HepG2 (cell line): ENCODE measurements around the gene ANKRD39. TPM values are rescaled to one million over a fixed set of nuclear protein-coding genes. Genes with fewer than 3 reads are reported as not detected.

Experiments used
- AGO1 ChIP-seq: fragments of 200-400 bp; formaldehyde crosslinking; IDR thresholded peaks from 2 replicates; pipeline ENCODE4 v1.6.1; 2017; ENCODE audit warnings: mild to moderate bottlenecking, low read depth, low read length, moderate library complexity; ENCODE audit not compliant: poor library complexity, severe bottlenecking
- ASH2L ChIP-seq: fragments of 300-600, 200-600 bp; sonication (generic); IDR thresholded peaks from 2 replicates; pipeline ENCODE4 v1.7.0; 2017; ENCODE audit warnings: low read depth, mild to moderate bottlenecking, moderate library complexity, mixed read lengths, low read length; ENCODE audit not compliant: insufficient read length
- ATF5 ChIP-seq: sonication (generic); formaldehyde crosslinking; IDR thresholded peaks from 2 replicates; pipeline ENCODE4 v1.4.0; 2020; ENCODE audit warnings: mild to moderate bottlenecking, low read depth, missing genetic modification reagents
- BRCA1 ChIP-seq: sonication (generic); formaldehyde crosslinking; IDR thresholded peaks from 2 replicates; pipeline ENCODE4 v1.4.0; 2020; ENCODE audit warnings: missing genetic modification reagents
- CCAR2 ChIP-seq: fragments of 200-400 bp; formaldehyde crosslinking; optimal IDR thresholded peaks from 2 replicates; pipeline ENCODE3; 2018; ENCODE audit warnings: low read depth, mild to moderate bottlenecking, low read length, moderate library complexity
- E2F5 ChIP-seq: sonication (generic); formaldehyde crosslinking; conservative IDR thresholded peaks from 2 replicates; pipeline ENCODE4 v1.4.0; 2020; ENCODE audit warnings: missing genetic modification reagents
- GATA4 ChIP-seq: sonication (generic); IDR thresholded peaks from 2 replicates; pipeline ENCODE4 v1.6.1; 2016; ENCODE audit warnings: antibody characterized with exemption, low read depth, borderline replicate concordance
- GFI1 ChIP-seq: sonication (generic); formaldehyde crosslinking; IDR thresholded peaks from 2 replicates; pipeline ENCODE4 v1.5.0; 2020; ENCODE audit warnings: missing genetic modification reagents, mild to moderate bottlenecking, borderline replicate concordance
- HOXD1 ChIP-seq: sonication (generic); formaldehyde crosslinking; IDR thresholded peaks from 2 replicates; pipeline ENCODE4 v1.5.0; 2020; ENCODE audit warnings: missing genetic modification reagents
- KDM2A ChIP-seq: sonication (generic); formaldehyde crosslinking; IDR thresholded peaks from 2 replicates; pipeline ENCODE4 v1.4.0; 2020; ENCODE audit warnings: low read depth, missing genetic modification reagents, borderline replicate concordance
- MEIS1 ChIP-seq: sonication (generic); formaldehyde crosslinking; IDR thresholded peaks from 2 replicates; pipeline ENCODE4 v1.9.0; 2021; ENCODE audit warnings: mild to moderate bottlenecking, missing genetic modification reagents, moderate library complexity, borderline replicate concordance
- NFATC3 ChIP-seq: sonication (generic); formaldehyde crosslinking; IDR thresholded peaks from 2 replicates; pipeline ENCODE4 v1.5.1; 2020; ENCODE audit warnings: mild to moderate bottlenecking, missing genetic modification reagents
- ONECUT2 ChIP-seq: sonication (generic); formaldehyde crosslinking; IDR thresholded peaks from 2 replicates; pipeline ENCODE4 v1.4.0; 2020; ENCODE audit warnings: missing genetic modification reagents
- RCOR2 ChIP-seq: IDR thresholded peaks from 2 replicates; pipeline ENCODE4 v1.6.1; 2016; ENCODE audit warnings: missing biosample characterization, missing genetic modification reagents
- RFXAP ChIP-seq: sonication (generic); formaldehyde crosslinking; IDR thresholded peaks from 2 replicates; pipeline ENCODE4 v1.4.0; 2020; ENCODE audit warnings: missing genetic modification reagents, borderline replicate concordance
- TOE1 ChIP-seq: sonication (generic); formaldehyde crosslinking; IDR thresholded peaks from 2 replicates; pipeline ENCODE4 v1.4.0; 2020; ENCODE audit warnings: mild to moderate bottlenecking, missing genetic modification reagents
- ZKSCAN1 ChIP-seq: fragments of 150-350 bp; IDR thresholded peaks from 2 replicates; pipeline ENCODE4 v1.6.1; 2014; ENCODE audit warnings: low read length
- ZNF251 ChIP-seq: sonication (generic); formaldehyde crosslinking; IDR thresholded peaks from 2 replicates; pipeline ENCODE4 v1.9.0; 2021; ENCODE audit warnings: mild to moderate bottlenecking, missing genetic modification reagents
- ZNF619 ChIP-seq: sonication (generic); formaldehyde crosslinking; IDR thresholded peaks from 2 replicates; pipeline ENCODE4 v1.4.0; 2020; ENCODE audit warnings: mild to moderate bottlenecking, missing genetic modification reagents
- polyA plus RNA-seq, 8 experiments: library from polyadenylated mRNA; depleted of rRNA in 3 of 8; stranded (reverse) in 7 of 8; unstranded in 1 of 8; fragments of >200 nt; fragmentation: Illumina TruSeq in 4 of 8; extraction: Trizol in 4 of 8; gene quantifications; 2 replicates each; pipeline versions ENCODE4 v1.2.1 to v1.2.3, GENCODE V29; 2011 to 2016; ENCODE audit warnings: low read depth in 4 of 8, missing spikeins in 1 of 8, mixed read lengths in 1 of 8; ENCODE audit not compliant: insufficient read depth in 1 of 8
- total RNA-seq, 5 experiments: library from RNA; depleted of rRNA; stranded (reverse); fragments of >200 nt; fragmentation: Illumina TruSeq; extraction: Trizol; gene quantifications; 2 replicates each; pipeline ENCODE4 v1.2.3, GENCODE V29; 2016; ENCODE audit warnings: low read depth in 1 of 5
- TF ChIP-seq, protein P1 (sequence below): sonication (generic); formaldehyde crosslinking; conservative IDR thresholded peaks from 2 replicates; pipeline ENCODE4 v1.4.0; 2020; ENCODE audit warnings: missing genetic modification reagents
- TF ChIP-seq, protein P2 (sequence below): sonication (generic); formaldehyde crosslinking; IDR thresholded peaks from 2 replicates; pipeline ENCODE4 v1.9.0; 2021; ENCODE audit warnings: missing genetic modification reagents, borderline replicate concordance

ANKRD39 gene
- total and polyA plus RNA-seq, 2 of the 13 experiments (the other 11 are each of a cell fraction or from before 2014, with no cell fraction given), result 23.2 to 24.8 TPM

- TF ChIP-seq, protein P1, sequence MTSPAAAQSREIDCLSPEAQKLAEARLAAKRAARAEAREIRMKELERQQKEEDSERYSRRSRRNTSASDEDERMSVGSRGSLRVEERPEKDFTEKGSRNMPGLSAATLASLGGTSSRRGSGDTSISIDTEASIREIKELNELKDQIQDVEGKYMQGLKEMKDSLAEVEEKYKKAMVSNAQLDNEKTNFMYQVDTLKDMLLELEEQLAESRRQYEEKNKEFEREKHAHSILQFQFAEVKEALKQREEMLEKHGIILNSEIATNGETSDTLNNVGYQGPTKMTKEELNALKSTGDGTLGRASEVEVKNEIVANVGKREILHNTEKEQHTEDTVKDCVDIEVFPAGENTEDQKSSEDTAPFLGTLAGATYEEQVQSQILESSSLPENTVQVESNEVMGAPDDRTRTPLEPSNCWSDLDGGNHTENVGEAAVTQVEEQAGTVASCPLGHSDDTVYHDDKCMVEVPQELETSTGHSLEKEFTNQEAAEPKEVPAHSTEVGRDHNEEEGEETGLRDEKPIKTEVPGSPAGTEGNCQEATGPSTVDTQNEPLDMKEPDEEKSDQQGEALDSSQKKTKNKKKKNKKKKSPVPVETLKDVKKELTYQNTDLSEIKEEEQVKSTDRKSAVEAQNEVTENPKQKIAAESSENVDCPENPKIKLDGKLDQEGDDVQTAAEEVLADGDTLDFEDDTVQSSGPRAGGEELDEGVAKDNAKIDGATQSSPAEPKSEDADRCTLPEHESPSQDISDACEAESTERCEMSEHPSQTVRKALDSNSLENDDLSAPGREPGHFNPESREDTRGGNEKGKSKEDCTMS (CRISPR knock-in tag), result no peak
- no peak for TF ChIP-seq HOXD1 (CRISPR knock-in tag)
- no peak for TF ChIP-seq CCAR2
- TF ChIP-seq RCOR2 (CRISPR knock-in tag), result no peak
- no peak for TF ChIP-seq NFATC3 (CRISPR knock-in tag)
- TF ChIP-seq, protein P2, sequence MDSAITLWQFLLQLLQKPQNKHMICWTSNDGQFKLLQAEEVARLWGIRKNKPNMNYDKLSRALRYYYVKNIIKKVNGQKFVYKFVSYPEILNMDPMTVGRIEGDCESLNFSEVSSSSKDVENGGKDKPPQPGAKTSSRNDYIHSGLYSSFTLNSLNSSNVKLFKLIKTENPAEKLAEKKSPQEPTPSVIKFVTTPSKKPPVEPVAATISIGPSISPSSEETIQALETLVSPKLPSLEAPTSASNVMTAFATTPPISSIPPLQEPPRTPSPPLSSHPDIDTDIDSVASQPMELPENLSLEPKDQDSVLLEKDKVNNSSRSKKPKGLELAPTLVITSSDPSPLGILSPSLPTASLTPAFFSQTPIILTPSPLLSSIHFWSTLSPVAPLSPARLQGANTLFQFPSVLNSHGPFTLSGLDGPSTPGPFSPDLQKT, result peak; percentile 35; the same call in 1 of the 2 replicates
- TF ChIP-seq ONECUT2 (CRISPR knock-in tag), result 0 out of 2 replicates have a peak, but pooled peaks have one; percentile 44
- TF ChIP-seq E2F5 (CRISPR knock-in tag), result peak; percentile 76
- no peak; the same call in 1 of the 2 replicates for TF ChIP-seq TOE1 (CRISPR knock-in tag)
- 0 out of 2 replicates have a peak, but pooled peaks have one; percentile 80 for TF ChIP-seq ZNF251 (CRISPR knock-in tag)
- peak; percentile 83; the same call in 1 of the 2 replicates for TF ChIP-seq RFXAP (CRISPR knock-in tag)
- TF ChIP-seq ZKSCAN1, result no peak
- TF ChIP-seq AGO1, result no peak
- TF ChIP-seq GATA4, result peak; percentile 52; the same call in 1 of the 2 replicates
- TF ChIP-seq GFI1, result peak; percentile 88; the same call in 1 of the 2 replicates
- TF ChIP-seq KDM2A, result peak; percentile 80
- TF ChIP-seq ASH2L, result peak; percentile 73
- TF ChIP-seq BRCA1 (CRISPR knock-in tag), result peak; percentile 88
- peak; percentile 19; the same call in 1 of the 2 replicates for TF ChIP-seq ZNF619 (CRISPR knock-in tag)
- peak; percentile 84; the same call in 1 of the 2 replicates for TF ChIP-seq MEIS1 (CRISPR knock-in tag)
- TF ChIP-seq ATF5 (CRISPR knock-in tag), result peak; percentile 78; the same call in 1 of the 2 replicates
Observed at GRCh38 chr2:96857667-96858372, at the start of gene ANKRD39 (continued).
